ENCODE results near the gene POPDC2. TPM values are rescaled to one million over a fixed set of nuclear protein-coding genes. Genes with fewer than 3 reads are reported as not detected.

The POPDC2 gene
- total and polyA plus RNA-seq, 10 of the 15 experiments (the other 5 are each of a cell fraction or from before 2014, with no cell fraction given), result 1.8 to 12.7 (median 3.5) TPM

GRCh38 chr3:119626196-119626595 lies 34.2 kb downstream of the POPDC2 start:
- Histone ChIP-seq H3K27me3 (replicated peaks in 1 of 2; ENCODE audit: control insufficient read depth in 2 of 2, insufficient read depth in 2 of 2, low read length in 1 of 2) (no peaks in the 10 kb centered on the region), H3K4me3 (no peak overlapping the region), H3K36me3 (ENCODE audit: control insufficient read depth in 2 of 2, insufficient read depth in 2 of 2, low read length in 1 of 2) (no peaks in the 10 kb centered on the region; a peak in 1 of 4 replicates), H3K4me2 (ENCODE audit: control insufficient read depth, insufficient read depth) (no peak overlapping the region), H3K9me3 (replicated peaks; ENCODE audit: control insufficient read depth, insufficient read depth, low read length) (peaks cover 2% of the 10 kb centered on the region; the same call in 1 of the 3 replicates), H4K20me1 (ENCODE audit: control insufficient read depth, insufficient read depth) (no peaks in the 10 kb centered on the region), H2AFZ (ENCODE audit: control insufficient read depth, low read depth, low read length) (no peak overlapping the region), H3K79me2 (ENCODE audit: control insufficient read depth, insufficient read depth, low read length) (no peaks in the 10 kb centered on the region), H3K27ac (ENCODE audit: control insufficient read depth, insufficient read depth) (no peak overlapping the region), H3K9ac (ENCODE audit: control insufficient read depth, insufficient read depth, low read length) (no peak overlapping the region), H3K4me1 (ENCODE audit: control insufficient read depth, insufficient read depth, low read length) (peaks cover 49% of the 10 kb centered on the region)
- RAD21 ChIA-PET (ENCODE audit: unreplicated experiment), result interaction anchor here (1.0 to 7.8 kb wide), 8 partner anchors 10 to 55 kb away, joined by 3 to 103 read pairs (median 9); no protein-coding TSS in a partner anchor
- intact Hi-C loops (cut with micrococcal nuclease; ENCODE audit: unreplicated experiment), result no loop called here
- POLR2A ChIA-PET, result interaction anchor here (1.1 to 6.1 kb wide), 4 partner anchors 11 to 64 kb away, joined by 4 to 103 read pairs (median 22); partner anchors contain the start of gene PLA1A
- no peak for TF ChIP-seq NRF1 (conservative IDR thresholded peaks at IDR 0.05; ENCODE audit: low read depth, low read length)
- TF ChIP-seq BMI1 (IDR thresholded peaks at IDR 0.05; ENCODE audit: borderline replicate concordance), result no peak
- no peak for TF ChIP-seq MXI1 (IDR thresholded peaks at IDR 0.05; ENCODE audit: low read depth, low read length)
- no peak for TF ChIP-seq SRF (IDR thresholded peaks at IDR 0.05; ENCODE audit: low read depth in 2 of 2, low read length in 2 of 2)
- no peak for TF ChIP-seq RELA (IDR thresholded peaks at IDR 0.05; ENCODE audit: borderline replicate concordance, partially characterized antibody)
- no peak for TF ChIP-seq HDAC6 (IDR thresholded peaks at IDR 0.05; ENCODE audit: unreplicated experiment)
- TF ChIP-seq SMAD5 (IDR thresholded peaks at IDR 0.05; ENCODE audit: low read depth), result no peak
- no peak for TF ChIP-seq ZNF217 (IDR thresholded peaks at IDR 0.05)
- TF ChIP-seq JUNB (IDR thresholded peaks at IDR 0.05), result no peak
- no peak for TF ChIP-seq ZZZ3 (IDR thresholded peaks at IDR 0.05; ENCODE audit: control insufficient read depth, insufficient read length, low read depth)
- TF ChIP-seq NKRF (conservative IDR thresholded peaks at IDR 0.05), result no peak
- TF ChIP-seq ZBED1 (IDR thresholded peaks at IDR 0.05; ENCODE audit: borderline replicate concordance), result no peak
- no peak for TF ChIP-seq HSF1 (IDR thresholded peaks at IDR 0.05; ENCODE audit: low read depth, low read length)
- SMC1A ChIA-PET (ENCODE audit: uncharacterized antibody, unreplicated experiment), result interaction anchor here (1.2 to 9.4 kb wide), 11 partner anchors 11 to 76 kb away, joined by 3 to 128 read pairs (median 9); partner anchors contain the start of gene COX17
- CTCF ChIA-PET, result interaction anchor here (0.6 to 3.5 kb wide), 6 partner anchors 22 to 131 kb away, joined by 3 to 42 read pairs (median 16); partner anchors contain the start of gene CD80
- ATAC-seq, result no peak
- in situ Hi-C loops (cut with MboI), result no loop called here
- FAIRE-seq, result no peak
- WGBS (ENCODE audit: insufficient coverage, insufficient replicate concordance, low lambda C conversion rate, missing lambda C conversion rate), result 95% methylated on average over 1 of the region's 1 CpG
- DNase-seq (ENCODE audit: low read depth, low spot score), result no peak
- BruUV-seq (replicated peaks), result no TSS peak
